Gastroesophageal sphincter (tissue), 4 donors: ENCODE measurements around the gene REPS1. TPM values are rescaled to one million over a fixed set of nuclear protein-coding genes. Genes with fewer than 3 reads are reported as not detected.

Experiments
- ATAC-seq: fragments of 150-250 bp; one replicate; pipeline ENCODE4 v1.9.1; 2016; ENCODE audit warnings: mild to moderate bottlenecking, moderate library complexity
- H3K27ac ChIP-seq, 4 donors: fragments of 200-600 bp; sonication (generic) in 3 of 4; 1 replicate in 3 of 4; 2 replicates in 1 of 4; pipeline ENCODE4 v1.5.1; 2016 to 2019
- H3K27me3 ChIP-seq: fragments of 200-600 bp; sonication (generic); one replicate; pipeline ENCODE4 v1.5.1; 2019
- H3K36me3 ChIP-seq, 2 donors: fragments of 200-600 bp; sonication (generic); one replicate each; pipeline ENCODE4 v1.5.1; 2019; ENCODE audit warnings: control low read depth in 1 of 2
- H3K4me1 ChIP-seq, 3 donors: fragments of 200-600 bp; sonication (generic); 1 replicate in 2 of 3; 2 replicates in 1 of 3; pipeline ENCODE4 v1.5.1; 2016 to 2019; ENCODE audit warnings: control low read depth in 2 of 3
- H3K4me3 ChIP-seq, 2 donors: fragments of 200-600 bp; sonication (generic); one replicate each; pipeline ENCODE4 v1.5.1; 2019; ENCODE audit warnings: mild to moderate bottlenecking in 1 of 2, moderate library complexity in 1 of 2
- H3K9me3 ChIP-seq, 3 donors: fragments of 200-600 bp; sonication (generic); one replicate each; pipeline ENCODE4 v1.5.1; 2017 to 2019; ENCODE audit warnings: control low read depth in 2 of 3
- EP300 ChIP-seq: sonication (generic); formaldehyde crosslinking; IDR thresholded peaks from one replicate; pipeline ENCODE4 v1.6.1; 2017; ENCODE audit warnings: antibody characterized with exemption, mild to moderate bottlenecking
- POLR2A ChIP-seq, 2 donors: fragments of 450-650 bp; IDR thresholded peaks; one replicate each; pipeline ENCODE4 v1.6.1; 2017; ENCODE audit warnings: antibody characterized with exemption in 2 of 2, mild to moderate bottlenecking in 2 of 2, moderate library complexity in 1 of 2
- POLR2AphosphoS5 ChIP-seq: sonication (generic); formaldehyde crosslinking; IDR thresholded peaks from one replicate; pipeline ENCODE4 v1.6.1; 2017; ENCODE audit warnings: antibody characterized with exemption
- WGBS, 2 donors: methylation state at CpG; one replicate each; pipeline ENCODE4 v1.1.5; 2018; ENCODE audit warnings: low coverage in 1 of 2; 5-methylcytosine and 5-hydroxymethylcytosine counted together
- total RNA-seq, 4 donors: library from RNA; depleted of rRNA; stranded (reverse); fragments of >200 nt; gene quantifications; one replicate each; pipeline ENCODE4 v1.1.0, GENCODE V29; 2016
- TF ChIP-seq, protein P1 (sequence below), 4 experiments: fragments of 200-600 bp in 2 of 4; fragments of 450-650 bp in 2 of 4; sonication (generic) in 1 of 4; IDR thresholded peaks; one replicate each; pipeline ENCODE4 v1.5.1; 2017 to 2019; ENCODE audit warnings: antibody characterized with exemption in 4 of 4, mild to moderate bottlenecking in 2 of 4, moderate library complexity in 2 of 4

REPS1 gene
- total RNA-seq, 4 donors from 2014 or later, result 26.7 to 42.6 (median 29.3) TPM

DNA sequence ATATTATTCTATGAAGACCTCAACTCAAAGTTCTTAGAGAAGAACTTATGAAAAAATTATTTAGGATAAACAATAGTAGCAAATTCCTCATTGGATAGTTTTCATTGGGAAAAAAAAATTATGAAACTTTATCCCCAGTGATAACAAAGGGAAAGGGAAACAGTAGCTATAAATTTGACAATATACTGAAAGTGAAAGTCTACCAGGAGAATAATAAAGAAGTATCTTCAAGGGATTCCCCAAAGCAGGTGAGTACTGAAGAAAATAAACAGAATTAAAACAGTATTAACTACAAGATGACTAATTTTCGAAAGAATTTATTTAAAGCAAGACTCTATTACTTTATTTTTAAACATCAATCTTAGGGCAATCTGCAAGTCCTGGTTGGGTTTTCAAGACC lies 56.4 kb downstream of the REPS1 start:
- H3K27me3 ChIP-seq, result no peaks in the 10 kb centered on the region
- peaks cover 0 to 30% of the 10 kb centered on the region in 2 donors for H3K36me3 ChIP-seq
- H3K27ac ChIP-seq, result no peak overlapping the region
- no peak for ATAC-seq
- H3K4me1 ChIP-seq, result no peaks in the 10 kb centered on the region
- no peaks in the 10 kb centered on the region for H3K9me3 ChIP-seq
- 85 to 89% methylated on average over 1 of the region's 1 CpG for WGBS, 2 donors
- TF ChIP-seq EP300 (no peak), POLR2A (IDR thresholded peaks at IDR 0.05) (no peak), POLR2AphosphoS5 (no peak)
- TF ChIP-seq, protein P1, sequence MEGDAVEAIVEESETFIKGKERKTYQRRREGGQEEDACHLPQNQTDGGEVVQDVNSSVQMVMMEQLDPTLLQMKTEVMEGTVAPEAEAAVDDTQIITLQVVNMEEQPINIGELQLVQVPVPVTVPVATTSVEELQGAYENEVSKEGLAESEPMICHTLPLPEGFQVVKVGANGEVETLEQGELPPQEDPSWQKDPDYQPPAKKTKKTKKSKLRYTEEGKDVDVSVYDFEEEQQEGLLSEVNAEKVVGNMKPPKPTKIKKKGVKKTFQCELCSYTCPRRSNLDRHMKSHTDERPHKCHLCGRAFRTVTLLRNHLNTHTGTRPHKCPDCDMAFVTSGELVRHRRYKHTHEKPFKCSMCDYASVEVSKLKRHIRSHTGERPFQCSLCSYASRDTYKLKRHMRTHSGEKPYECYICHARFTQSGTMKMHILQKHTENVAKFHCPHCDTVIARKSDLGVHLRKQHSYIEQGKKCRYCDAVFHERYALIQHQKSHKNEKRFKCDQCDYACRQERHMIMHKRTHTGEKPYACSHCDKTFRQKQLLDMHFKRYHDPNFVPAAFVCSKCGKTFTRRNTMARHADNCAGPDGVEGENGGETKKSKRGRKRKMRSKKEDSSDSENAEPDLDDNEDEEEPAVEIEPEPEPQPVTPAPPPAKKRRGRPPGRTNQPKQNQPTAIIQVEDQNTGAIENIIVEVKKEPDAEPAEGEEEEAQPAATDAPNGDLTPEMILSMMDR (IDR thresholded peaks at IDR 0.05), result no peak
- no peak overlapping the region for H3K4me3 ChIP-seq

DNA sequence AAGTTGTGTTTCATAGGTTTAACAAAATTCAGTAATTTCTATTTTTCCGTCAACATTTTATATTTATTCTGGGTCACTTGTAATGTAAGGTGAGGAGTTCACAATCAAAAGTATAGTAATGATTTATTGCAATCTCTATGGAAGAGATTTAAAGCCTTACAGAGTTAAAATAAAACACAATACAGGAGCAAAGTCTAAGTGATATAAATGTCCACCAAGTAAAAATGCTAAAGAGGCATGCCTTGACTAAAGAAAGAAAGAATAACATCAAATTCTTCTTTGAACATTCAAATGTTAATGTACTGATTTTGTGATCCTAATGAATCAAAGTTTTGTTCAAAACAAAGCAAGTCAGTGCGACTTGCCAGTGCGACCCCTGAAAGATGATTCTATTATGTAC lies 61.5 kb downstream of the REPS1 start:
- no peaks in the 10 kb centered on the region for H3K9me3 ChIP-seq
- ATAC-seq, result no peak
- H3K4me1 ChIP-seq, result no peaks in the 10 kb centered on the region
- peaks cover 0 to 43% of the 10 kb centered on the region in 2 donors for H3K36me3 ChIP-seq
- WGBS, 2 donors, result 84 to 92% methylated on average over 3 of the region's 3 CpGs
- H3K27me3 ChIP-seq, result no peaks in the 10 kb centered on the region
- H3K4me3 ChIP-seq, result no peak overlapping the region
- H3K27ac ChIP-seq, result no peak overlapping the region
- TF ChIP-seq EP300 (no peak), POLR2AphosphoS5 (no peak), POLR2A (IDR thresholded peaks at IDR 0.05) (no peak)
- TF ChIP-seq, protein P1 (IDR thresholded peaks at IDR 0.05), result no peak

DNA sequence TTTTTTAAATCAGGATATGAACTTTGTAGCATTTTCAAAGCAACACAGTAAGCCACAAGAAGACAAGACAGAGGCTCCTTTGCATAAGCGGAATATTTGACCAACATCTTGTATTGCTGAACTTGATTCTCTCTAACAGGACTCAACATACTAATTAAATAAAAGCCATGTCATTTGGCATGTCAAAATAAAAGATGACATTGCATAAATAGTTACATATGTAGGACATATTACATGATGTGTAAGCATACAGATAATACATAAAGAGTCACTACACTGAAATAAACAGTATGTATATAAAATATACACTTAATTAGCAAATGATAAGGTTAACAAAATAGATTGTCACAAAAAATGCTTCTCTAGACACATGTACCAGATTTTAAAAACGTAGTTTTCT lies 62.2 kb downstream of the REPS1 start:
- H3K4me3 ChIP-seq, result no peak overlapping the region
- 81 to 86% methylated on average over 2 of the region's 2 CpGs for WGBS, 2 donors
- TF ChIP-seq EP300 (no peak), POLR2AphosphoS5 (no peak), POLR2A (IDR thresholded peaks at IDR 0.05) (no peak)
- TF ChIP-seq, protein P1 (IDR thresholded peaks at IDR 0.05), result no peak
- H3K9me3 ChIP-seq, result no peaks in the 10 kb centered on the region
- no peak for ATAC-seq
- no peaks in the 10 kb centered on the region for H3K4me1 ChIP-seq
- H3K27me3 ChIP-seq, result no peaks in the 10 kb centered on the region
- H3K27ac ChIP-seq, result no peak overlapping the region
- H3K36me3 ChIP-seq, result peaks cover 0 to 43% of the 10 kb centered on the region in 2 donors

DNA sequence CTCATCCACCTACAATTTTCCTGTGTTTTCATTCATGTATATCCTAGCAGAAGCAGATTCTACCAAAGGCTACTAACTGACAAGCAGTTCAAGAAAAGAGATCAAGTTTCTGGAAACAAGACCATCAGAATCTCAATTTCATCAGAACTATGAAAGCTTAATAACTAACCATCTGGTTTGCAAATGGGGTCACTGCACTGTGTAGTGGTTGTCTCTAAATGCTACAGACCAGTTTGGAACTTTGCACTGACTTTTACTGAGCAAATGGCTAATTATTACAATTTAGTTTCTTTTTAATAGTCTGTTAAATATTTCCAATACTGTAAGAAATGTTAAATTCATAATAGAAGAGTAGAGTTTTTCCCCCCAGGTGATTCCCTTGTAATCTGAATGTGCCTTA lies 64.5 kb downstream of the REPS1 start:
- Histone ChIP-seq H3K9me3 (no peaks in the 10 kb centered on the region), H3K27me3 (no peaks in the 10 kb centered on the region), H3K27ac (no peak overlapping the region), H3K36me3 (peaks cover 0 to 44% of the 10 kb centered on the region in 2 donors), H3K4me3 (no peak overlapping the region), H3K4me1 (no peaks in the 10 kb centered on the region)
- ATAC-seq, result no peak
- no peak for TF ChIP-seq EP300
- TF ChIP-seq, protein P1 (IDR thresholded peaks at IDR 0.05), result no peak
- no peak for TF ChIP-seq POLR2A (IDR thresholded peaks at IDR 0.05)
- no peak for TF ChIP-seq POLR2AphosphoS5

DNA sequence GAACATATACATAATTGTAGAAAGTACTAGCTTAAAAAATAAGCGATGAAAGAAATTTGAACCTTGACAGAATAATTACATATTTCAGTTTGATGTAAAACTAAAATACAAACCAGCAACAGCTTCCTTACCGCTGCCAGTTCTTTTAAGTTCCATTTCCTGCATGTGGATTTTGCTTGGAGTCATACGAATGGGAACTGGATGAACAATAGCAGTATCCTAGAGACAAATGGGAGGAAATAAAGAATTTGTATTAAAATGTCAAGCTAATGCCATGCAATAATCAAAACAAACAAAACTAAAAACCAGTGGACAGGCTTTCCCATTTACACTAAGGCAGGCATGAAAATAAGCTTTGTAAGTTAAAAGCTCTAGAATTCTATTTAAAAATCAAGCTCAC lies 67.1 kb downstream of the REPS1 start:
- H3K27me3 ChIP-seq, result no peaks in the 10 kb centered on the region
- H3K9me3 ChIP-seq, result no peaks in the 10 kb centered on the region
- no peaks in the 10 kb centered on the region for H3K4me1 ChIP-seq
- H3K36me3 ChIP-seq, result peaks cover 0 to 57% of the 10 kb centered on the region in 2 donors
- no peak overlapping the region for H3K27ac ChIP-seq
- WGBS, 2 donors, result 82 to 100% methylated on average over 3 of the region's 3 CpGs
- H3K4me3 ChIP-seq, result no peak overlapping the region
- no peak for ATAC-seq
- TF ChIP-seq EP300 (no peak), POLR2AphosphoS5 (no peak), POLR2A (IDR thresholded peaks at IDR 0.05) (no peak)
- TF ChIP-seq, protein P1 (IDR thresholded peaks at IDR 0.05), result no peak
